ENCODE results near the gene ZSCAN23. TPM values are rescaled to one million over a fixed set of nuclear protein-coding genes. Genes with fewer than 3 reads are reported as not detected.

Gene ZSCAN23
- total RNA-seq, 2 experiments from 2014 or later, result 1.3 TPM

DNA sequence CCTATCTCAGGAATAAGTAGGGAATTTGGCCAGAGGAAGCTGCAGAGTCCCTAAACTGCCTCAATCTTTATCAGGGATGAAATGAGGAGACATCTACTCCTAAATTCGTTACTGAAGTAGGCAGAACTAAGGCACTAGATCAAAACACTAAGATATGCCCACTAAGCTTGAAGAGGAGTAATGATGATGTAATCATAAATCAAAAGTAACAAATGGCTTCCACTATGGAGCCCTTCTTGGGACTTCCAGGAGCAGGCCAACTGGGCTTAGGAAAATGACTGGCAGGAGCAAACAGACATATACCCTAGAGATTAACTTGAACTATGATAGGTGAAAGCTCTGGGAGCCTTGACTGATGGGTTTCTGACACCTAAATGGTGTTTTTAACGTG is 59.2 kb downstream of the ZSCAN23 start:
- ChIA-PET CTCF (interaction anchor here (0.6 kb wide), 1 partner anchor 105 kb away, joined by 6 read pairs; no protein-coding TSS in a partner anchor), POLR2A (no interaction called here)

DNA sequence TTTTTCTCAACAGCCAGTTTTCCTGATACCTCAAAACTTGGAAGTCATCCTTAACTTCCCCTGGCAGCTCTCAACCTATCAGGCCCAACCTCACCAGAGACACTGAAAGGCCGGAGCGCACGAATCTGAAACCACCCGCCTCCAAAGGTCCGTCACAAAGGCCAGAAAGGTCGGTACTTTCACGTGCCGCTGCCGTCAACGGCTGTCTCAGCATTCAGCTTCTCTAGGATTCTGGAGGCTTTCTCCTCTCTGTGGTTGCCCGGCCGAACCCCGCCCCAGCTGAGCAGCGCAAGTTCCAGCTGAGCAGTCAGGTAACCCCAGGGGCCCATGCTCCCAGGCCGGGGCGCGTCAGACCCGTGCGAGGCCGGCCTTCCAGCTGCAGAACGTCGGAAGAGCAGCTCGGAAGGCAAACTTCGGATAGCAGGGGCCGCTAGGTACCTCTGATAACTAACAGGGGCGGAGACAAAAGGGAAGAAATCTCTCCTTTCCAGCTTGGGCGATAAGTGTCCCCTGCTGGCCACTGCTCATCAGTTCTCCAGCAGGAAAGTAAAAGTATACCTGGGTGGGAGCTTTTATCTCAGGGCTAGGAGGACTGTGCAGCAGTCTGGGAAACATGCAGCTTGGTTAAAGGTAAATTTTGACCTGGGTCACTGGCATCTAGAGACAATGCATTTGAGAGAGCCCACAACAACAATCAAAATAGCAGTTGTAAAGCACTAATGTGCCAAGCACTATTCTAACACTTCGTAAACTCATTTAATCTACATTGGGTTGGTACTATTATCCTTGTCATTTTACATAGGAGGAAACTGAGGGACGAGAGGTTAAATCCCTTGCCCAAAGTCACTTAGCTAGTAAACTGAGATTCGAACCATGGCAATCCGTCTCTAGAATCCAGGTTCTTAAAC is 59.8 kb downstream of the ZSCAN23 start:
- ChIA-PET POLR2A (no interaction called here), CTCF (no interaction called here)

Other genes starting within 250 kb of the ZSCAN23 start
- gene ZSCAN9, start 218.2 kb downstream of the ZSCAN23 start, total RNA-seq, result 1 to 10 TPM; 5.8 to 7.3 TPM
- 1 to 10 TPM; 4.4 to 4.5 TPM for gene ZKSCAN4, start 191.2 kb downstream of the ZSCAN23 start, total RNA-seq
- gene NKAPL, start 184.2 kb downstream of the ZSCAN23 start, total RNA-seq, result under 1 TPM; 0.30 to 0.40 TPM
- gene ZSCAN26, start 176.3 kb downstream of the ZSCAN23 start, total RNA-seq, result 1 to 10 TPM; 5.2 to 5.4 TPM
- gene PGBD1, start 161.9 kb downstream of the ZSCAN23 start, total RNA-seq, result 1 to 10 TPM; 4.1 TPM
- gene ZSCAN31, start 107.3 kb downstream of the ZSCAN23 start, total RNA-seq, result 1 to 10 TPM in 1 of 2 experiments, under 1 TPM in 1; 0.61 to 1.5 TPM
- 1 to 10 TPM; 2.8 to 2.9 TPM for gene ZKSCAN3, start 93.5 kb downstream of the ZSCAN23 start, total RNA-seq
- 1 to 10 TPM; 5.0 to 5.3 TPM for gene ZSCAN12, start 43.7 kb downstream of the ZSCAN23 start, total RNA-seq
- not detected for gene GPX6, start 72.3 kb upstream of the ZSCAN23 start, total RNA-seq
- not detected for gene GPX5, start 82.4 kb upstream of the ZSCAN23 start, total RNA-seq